B cell (primary cell): ENCODE measurements around the gene SPG7. TPM values are rescaled to one million over a fixed set of nuclear protein-coding genes. Genes with fewer than 3 reads are reported as not detected.

Experiments used
- ATAC-seq: fragments of 200-7000 bp; cut with Tn5 transposase; one replicate; pipeline ENCODE4 v1.10.0; 2021; ENCODE audit warnings: low read depth, mild to moderate bottlenecking, moderate number of reproducible peaks, moderate library complexity
- CTCF ChIA-PET: fragments of 350-600 bp; sonication (Branson Sonifier 250); formaldehyde crosslinking; loops from one replicate; lab custom pipeline; 2021; ENCODE audit warnings: antibody characterized with exemption, inconsistent platforms; lab: Charles Lee
- POLR2A ChIA-PET: fragments of 350-600 bp; sonication (Branson Sonifier 250); formaldehyde crosslinking; loops from one replicate; lab custom pipeline; 2021; ENCODE audit warnings: antibody characterized with exemption; lab: Charles Lee
- DNase-seq: peaks from one replicate; pipeline ENCODE4 v3.0.0; 2013
- H2AFZ ChIP-seq: 2 replicates; pipeline ENCODE4 v1.6.1; 2012; ENCODE audit warnings: mild to moderate bottlenecking, low read depth, low read length; ENCODE audit not compliant: insufficient read depth, poor library complexity, severe bottlenecking
- H3K27ac ChIP-seq, 2 donors: 1 replicate in 1 of 2; 2 replicates in 1 of 2; pipeline ENCODE4 v1.5.1; 2012 to 2013; ENCODE audit warnings: low read length in 2 of 2, mild to moderate bottlenecking in 2 of 2, moderate library complexity in 1 of 2
- H3K27me3 ChIP-seq, 4 experiments: fragments of 200-600 bp in 1 of 4; sonication (generic) in 1 of 4; replicated peaks in 1 of 4; 1 replicate in 2 of 4; 2 replicates in 2 of 4; pipeline versions ENCODE4 v1.6.1 to v1.7.0; 2013 to 2016; ENCODE audit warnings: low read length in 3 of 4, mild to moderate bottlenecking in 2 of 4, mixed read lengths in 1 of 4, moderate library complexity in 1 of 4; ENCODE audit not compliant: insufficient read depth in 4 of 4, control insufficient read depth in 3 of 4; ENCODE audit errors: control extremely low read depth in 1 of 4
- H3K36me3 ChIP-seq, 2 experiments: replicated peaks in 1 of 2; 1 replicate in 1 of 2; 2 replicates in 1 of 2; pipeline versions ENCODE4 v1.6.1 to v1.7.1; 2013; ENCODE audit warnings: low read length in 1 of 2; ENCODE audit not compliant: insufficient read depth in 2 of 2, control insufficient read depth in 1 of 2; ENCODE audit errors: control extremely low read depth in 1 of 2, extremely low read depth in 1 of 2
- H3K4me1 ChIP-seq, 2 donors: fragments of 200-600 bp in 1 of 2; sonication (generic) in 1 of 2; 1 replicate in 1 of 2; 2 replicates in 1 of 2; pipeline versions ENCODE4 v1.5.1 to v1.6.1; 2013 to 2017; ENCODE audit warnings: low read length in 2 of 2; ENCODE audit not compliant: control insufficient read depth in 2 of 2, insufficient read depth in 2 of 2
- H3K4me2 ChIP-seq: replicated peaks from 2 replicates; pipeline ENCODE3; 2012; ENCODE audit warnings: mild to moderate bottlenecking, low read depth, low read length; ENCODE audit not compliant: poor library complexity, severe bottlenecking
- H3K4me3 ChIP-seq, 5 experiments: fragments of 200-600 bp in 1 of 5; sonication (generic) in 1 of 5; 1 replicate in 3 of 5; 2 replicates in 2 of 5; pipeline versions ENCODE4 v1.5.1 to v1.7.0; 2011 to 2016; ENCODE audit warnings: low read length in 4 of 5, mild to moderate bottlenecking in 4 of 5, low read depth in 2 of 5, control low read depth in 1 of 5, moderate library complexity in 1 of 5; ENCODE audit not compliant: insufficient read depth in 1 of 5; ENCODE audit errors: control extremely low read depth in 1 of 5, extremely low read depth in 1 of 5
- H3K79me2 ChIP-seq: fragments of 200-600 bp; sonication (generic); one replicate; pipeline ENCODE4 v1.6.0; 2016; ENCODE audit warnings: low read length; ENCODE audit not compliant: control insufficient read depth, insufficient read depth
- H3K9ac ChIP-seq: fragments of 200-600 bp; sonication (generic); 2 replicates; pipeline ENCODE4 v1.6.1; 2017; ENCODE audit warnings: mild to moderate bottlenecking, low read length, moderate library complexity
- H3K9me3 ChIP-seq, 3 donors: one replicate each; pipeline versions ENCODE4 v1.6.1 to v1.7.1; 2013; ENCODE audit warnings: low read length in 2 of 3; ENCODE audit not compliant: control insufficient read depth in 2 of 3, insufficient read depth in 1 of 3; ENCODE audit errors: control extremely low read depth in 1 of 3
- H4K20me1 ChIP-seq: 2 replicates; pipeline ENCODE4 v1.6.0; 2012; ENCODE audit warnings: mild to moderate bottlenecking, low read length; ENCODE audit not compliant: insufficient read depth, control insufficient read depth, poor library complexity, severe bottlenecking
- H3K27ac Mint-ChIP-seq: one replicate; pipeline ENCODE4 v1.8.0; 2021; ENCODE audit warnings: mixed read lengths
- H3K27me3 Mint-ChIP-seq: one replicate; pipeline ENCODE4 v1.8.0; 2021; ENCODE audit warnings: mixed read lengths
- H3K4me1 Mint-ChIP-seq: one replicate; pipeline ENCODE4 v1.8.0; 2021; ENCODE audit warnings: mixed read lengths
- H3K4me3 Mint-ChIP-seq: one replicate; pipeline ENCODE4 v1.8.0; 2021; ENCODE audit warnings: mixed read lengths
- H3K9me3 Mint-ChIP-seq: one replicate; pipeline ENCODE4 v1.8.0; 2022; ENCODE audit warnings: mixed read lengths; ENCODE audit not compliant: insufficient read depth
- CTCF ChIP-seq: fragments of 200-600 bp; IDR thresholded peaks from one replicate; pipeline ENCODE4 v1.8.0; 2022; ENCODE audit warnings: antibody characterized with exemption, mild to moderate bottlenecking
- EZH2 ChIP-seq: IDR thresholded peaks from 2 replicates; pipeline ENCODE4 v1.6.1; 2012; ENCODE audit warnings: borderline replicate concordance, low read depth, mild to moderate bottlenecking, moderate library complexity, low read length; ENCODE audit not compliant: insufficient read depth, poor library complexity, severe bottlenecking
- WGBS: methylation state at CpG from one replicate; pipeline ENCODE4 v1.1.5; 2013; ENCODE audit warnings: missing lambda C conversion rate; ENCODE audit not compliant: insufficient coverage; 5-methylcytosine and 5-hydroxymethylcytosine counted together
- intact Hi-C: fragments of 100-400 bp; cut with micrococcal nuclease; formaldehyde crosslinking; loops from one replicate; pipeline ENCODE4 v1.10.0; 2022
- polyA plus RNA-seq: library from polyadenylated mRNA; depleted of rRNA; stranded (reverse); fragments of >200 nt; gene quantifications from 2 replicates; pipeline ENCODE4 v1.2.3, GENCODE V29; 2012
- total RNA-seq, 2 donors: library from RNA; stranded (reverse); fragments of 120-200 nt in 1 of 2; gene quantifications; 1 replicate in 1 of 2; 2 replicates in 1 of 2; pipeline versions ENCODE4 v1.2.3 to v1.2.4, GENCODE V29; 2013 to 2022

The SPG7 gene
- total and polyA plus RNA-seq, 2 donors (not counting 1 experiment from before 2014, with no cell fraction given), result 146 to 157 TPM

- no peak overlapping the region for H3K4me3 ChIP-seq
- TF ChIP-seq EZH2 (no peak), CTCF (no peak)
- no peaks in the 10 kb centered on the region for H3K27me3 ChIP-seq
- H3K36me3 ChIP-seq, result peaks cover 12 to 63% of the 10 kb centered on the region in 2 experiments
- H3K27ac Mint-ChIP-seq, result no peak overlapping the region
- H3K4me3 Mint-ChIP-seq, result no peak overlapping the region
- no peak overlapping the region for H3K9ac ChIP-seq
- DNase-seq, result peak; percentile 47
- H3K27ac ChIP-seq, result peak overlapping the region in 1 of 2 donors; percentile 35
- H3K27me3 Mint-ChIP-seq, result no peaks in the 10 kb centered on the region
- no peaks in the 10 kb centered on the region for H3K9me3 ChIP-seq
- H3K4me2 ChIP-seq, result peak overlapping the region; percentile 41
- WGBS, result 33% methylated on average over 13 of the region's 20 CpGs
- peaks cover 43% of the 10 kb centered on the region for H4K20me1 ChIP-seq
- peaks cover 42% of the 10 kb centered on the region for H3K79me2 ChIP-seq
- peaks cover 19% of the 10 kb centered on the region for H3K4me1 Mint-ChIP-seq
- H3K4me1 ChIP-seq, result peaks cover 16 to 18% of the 10 kb centered on the region in 2 donors
- POLR2A ChIA-PET, result interaction anchor here (0.5 to 1.0 kb wide), 2 partner anchors 9 to 11 kb away, joined by 3 to 4 read pairs; no protein-coding TSS in a partner anchor
- H3K9me3 Mint-ChIP-seq, result no peaks in the 10 kb centered on the region
- H2AFZ ChIP-seq, result peak overlapping the region; percentile 13
- intact Hi-C loops, result no loop called here
- CTCF ChIA-PET, result interaction anchor here (0.6 to 1.9 kb wide), 4 partner anchors 9 to 33 kb away, joined by 3 to 15 read pairs (median 4); no protein-coding TSS in a partner anchor
- peak; percentile 41 for ATAC-seq
These were observed 17.1 kb downstream of the SPG7 start for GRCh38 chr16:89525146-89525913.

- ChIA-PET POLR2A (no interaction called here), CTCF (no interaction called here)
- Histone ChIP-seq H3K4me1 (peaks cover 24 to 26% of the 10 kb centered on the region in 2 donors), H3K27me3 (no peaks in the 10 kb centered on the region), H2AFZ (no peak overlapping the region), H3K36me3 (peaks cover 12 to 52% of the 10 kb centered on the region in 2 experiments), H3K4me2 (no peak overlapping the region), H3K9me3 (no peaks in the 10 kb centered on the region), H3K4me3 (no peak overlapping the region), H3K27ac (no peak overlapping the region), H4K20me1 (peaks cover 19% of the 10 kb centered on the region), H3K79me2 (peaks cover 53% of the 10 kb centered on the region), H3K9ac (no peak overlapping the region)
- H3K9me3 Mint-ChIP-seq, result no peaks in the 10 kb centered on the region
- H3K27ac Mint-ChIP-seq, result no peak overlapping the region
- TF ChIP-seq EZH2 (no peak), CTCF (no peak)
- H3K4me1 Mint-ChIP-seq, result peaks cover 24% of the 10 kb centered on the region
- intact Hi-C loops, result no loop called here
- H3K27me3 Mint-ChIP-seq, result no peaks in the 10 kb centered on the region
- ATAC-seq (no peak), DNase-seq (no peak)
- WGBS, result 88% methylated on average over 16 of the region's 16 CpGs
- H3K4me3 Mint-ChIP-seq, result no peak overlapping the region
These were observed 20.9 kb downstream of the SPG7 start for GRCh38 chr16:89529097-89529496.
